GM12878 (cell line): ENCODE measurements around the gene DELE1. TPM values are rescaled to one million over a fixed set of nuclear protein-coding genes. Genes with fewer than 3 reads are reported as not detected.

Experiments
- ATAC-seq: fragments of 200-7000 bp; cut with Tn5 transposase; 3 replicates; pipeline ENCODE4 v1.9.1; 2020; ENCODE audit warnings: mild to moderate bottlenecking, moderate library complexity
- BruUV-seq: library from RNA; stranded (reverse); fragments of 400-500 nt; replicated peaks from 2 replicates; lab custom pipeline; 2021; lab: Mats Ljungman, UMichigan
- CTCF ChIA-PET: fragments of 300-600 bp; sonication (Branson Sonifier 250); formaldehyde crosslinking; extraction: SDS; loops from one replicate; lab custom pipeline; 2021; ENCODE audit warnings: inconsistent platforms; lab: Yijun Ruan, JAX
- POLR2A ChIA-PET: fragments of 350-600 bp; formaldehyde crosslinking; extraction: SDS; loops from one replicate; lab custom pipeline; 2021; ENCODE audit warnings: inconsistent platforms; lab: Charles Lee
- RAD21 ChIA-PET: fragments of 300-600 bp; sonication (Branson Sonifier 250); formaldehyde crosslinking; loops from one replicate; lab custom pipeline; 2023; ENCODE audit warnings: antibody characterized with exemption; ENCODE audit not compliant: unreplicated experiment; lab: Charles Lee
- SMC1A ChIA-PET: fragments of 300-600 bp; sonication (Branson Sonifier 250); formaldehyde crosslinking; loops from one replicate; lab custom pipeline; 2023; ENCODE audit not compliant: unreplicated experiment, uncharacterized antibody; lab: Charles Lee
- DNase-seq: peaks from one replicate; pipeline ENCODE4 v3.0.0-alpha.2; 2011; ENCODE audit warnings: low read depth, low spot score
- FAIRE-seq: peaks from 3 replicates; lab custom pipeline; 2011; peaks lifted over from hg19 to GRCh38; lab: Jason Lieb, UNC
- H2AFZ ChIP-seq: 2 replicates; pipeline ENCODE4 v1.6.0; 2011; ENCODE audit warnings: low read depth, low read length, control low read depth; ENCODE audit not compliant: control insufficient read depth
- H3K27ac ChIP-seq: 2 replicates; pipeline ENCODE4 v1.5.1; 2011; ENCODE audit warnings: control low read depth; ENCODE audit not compliant: control insufficient read depth, insufficient read depth
- H3K27me3 ChIP-seq, 2 experiments: replicated peaks in 1 of 2; 2 replicates each; pipeline versions ENCODE4 v1.6.0 to v1.6.1; 2011; ENCODE audit warnings: low read length in 1 of 2; ENCODE audit not compliant: control insufficient read depth in 2 of 2, insufficient read depth in 2 of 2
- H3K36me3 ChIP-seq, 2 experiments: 2 replicates each; pipeline ENCODE4 v1.5.1; 2011; ENCODE audit warnings: low read length in 1 of 2; ENCODE audit not compliant: control insufficient read depth in 2 of 2, insufficient read depth in 2 of 2
- H3K4me1 ChIP-seq: 2 replicates; pipeline ENCODE4 v1.6.1; 2011; ENCODE audit warnings: mild to moderate bottlenecking, low read length, moderate library complexity, mixed read lengths; ENCODE audit not compliant: control insufficient read depth, insufficient read depth
- H3K4me2 ChIP-seq: 2 replicates; pipeline ENCODE4 v1.6.0; 2011; ENCODE audit warnings: control low read depth; ENCODE audit not compliant: control insufficient read depth, insufficient read depth
- H3K4me3 ChIP-seq: fragments of 200-600 bp; sonication (generic); 2 replicates; pipeline ENCODE4 v1.5.1; 2016
- H3K79me2 ChIP-seq: 2 replicates; pipeline ENCODE4 v1.6.0; 2011; ENCODE audit warnings: low read length; ENCODE audit not compliant: control insufficient read depth, insufficient read depth
- H3K9ac ChIP-seq: 2 replicates; pipeline ENCODE4 v1.8.0; 2011; ENCODE audit warnings: low read length, control low read depth, mixed read lengths; ENCODE audit not compliant: control insufficient read depth, insufficient read depth
- H3K9me3 ChIP-seq: replicated peaks from 3 replicates; pipeline ENCODE4 v1.5.1; 2011; ENCODE audit warnings: mild to moderate bottlenecking, low read length; ENCODE audit not compliant: control insufficient read depth, insufficient read depth
- H4K20me1 ChIP-seq: 2 replicates; pipeline ENCODE4 v1.6.0; 2011; ENCODE audit not compliant: control insufficient read depth, insufficient read depth
- BHLHE40 ChIP-seq, 2 experiments: fragments of 450-650 bp in 1 of 2; IDR thresholded peaks; 2 replicates each; pipeline ENCODE4 v1.6.1; 2011 to 2017; ENCODE audit warnings: low read depth in 2 of 2, borderline replicate concordance in 1 of 2, improper control_type of control experiment in 1 of 2, low read length in 1 of 2, mild to moderate bottlenecking in 1 of 2
- E4F1 ChIP-seq: fragments of 450-650 bp; IDR thresholded peaks from 2 replicates; pipeline ENCODE4 v1.6.1; 2018; ENCODE audit warnings: borderline replicate concordance, mild to moderate bottlenecking; ENCODE audit not compliant: partially characterized antibody
- IRF3 ChIP-seq: fragments of 450-650 bp; IDR thresholded peaks from 2 replicates; pipeline ENCODE4 v1.6.1; 2014; ENCODE audit warnings: mild to moderate bottlenecking
- MXI1 ChIP-seq: fragments of 150-350 bp; IDR thresholded peaks from 2 replicates; pipeline ENCODE4 v1.6.1; 2011; ENCODE audit warnings: low read depth, mild to moderate bottlenecking, inconsistent platforms, low read length, improper control_type of control experiment
- NFXL1 ChIP-seq: fragments of 450-650 bp; IDR thresholded peaks from 2 replicates; pipeline ENCODE4 v1.6.1; 2017; ENCODE audit warnings: antibody characterized with exemption, mild to moderate bottlenecking, borderline replicate concordance
- PKNOX1 ChIP-seq: fragments of 450-650 bp; IDR thresholded peaks from 2 replicates; pipeline ENCODE4 v1.6.1; 2016; ENCODE audit warnings: mild to moderate bottlenecking
- RAD21 ChIP-seq: IDR thresholded peaks from 2 replicates; pipeline ENCODE4 v1.6.1; 2011; ENCODE audit warnings: mild to moderate bottlenecking, low read depth, low read length, moderate library complexity; ENCODE audit not compliant: insufficient read depth
- RFX5 ChIP-seq: IDR thresholded peaks from 2 replicates; pipeline ENCODE4 v1.6.1; 2011; ENCODE audit warnings: low read depth, low read length, improper control_type of control experiment
- USF1 ChIP-seq: IDR thresholded peaks from 2 replicates; pipeline ENCODE4 v1.6.1; 2011; ENCODE audit warnings: borderline replicate concordance, low read depth, mild to moderate bottlenecking, moderate library complexity, mixed read lengths, low read length; ENCODE audit not compliant: insufficient read depth; ENCODE audit errors: extremely low read length
- ZBTB4 ChIP-seq: fragments of 450-650 bp; formaldehyde crosslinking; IDR thresholded peaks from 2 replicates; pipeline ENCODE4 v1.4.0; 2022; ENCODE audit warnings: mild to moderate bottlenecking, moderate library complexity
- WGBS: methylation state at CpG from one replicate; pipeline ENCODE4 v1.1.6; 2016; ENCODE audit warnings: low lambda C conversion rate; ENCODE audit not compliant: insufficient replicate concordance, insufficient coverage; ENCODE audit errors: missing lambda C conversion rate; 5-methylcytosine and 5-hydroxymethylcytosine counted together
- in situ Hi-C: fragments of 300-500 bp; cut with MboI; formaldehyde crosslinking; loops from 9 replicates; pipeline ENCODE4 v1.14.3; 2018; ENCODE audit warnings: mixed read lengths
- intact Hi-C: fragments of 100-400 bp; cut with micrococcal nuclease; formaldehyde crosslinking; loops from one replicate; pipeline ENCODE4 v1.14.2; 2022; ENCODE audit not compliant: unreplicated experiment
- polyA plus RNA-seq, 11 experiments: library from polyadenylated mRNA; depleted of rRNA in 4 of 11; unstranded in 6 of 11; stranded (reverse) in 5 of 11; fragments of >200 nt; fragmentation: Nextera tagmentation in 4 of 11; fragmentation: Illumina TruSeq in 1 of 11; extraction: Ambion mirVana in 4 of 11; extraction: Trizol in 1 of 11; gene quantifications; 1 replicate in 1 of 11; 2 replicates in 10 of 11; pipeline versions ENCODE4 v1.2.1 to v1.2.3, GENCODE V29; 2011 to 2016; ENCODE audit warnings: inconsistent platforms in 2 of 11, missing spikeins in 2 of 11, low read depth in 1 of 11
- total RNA-seq, 4 experiments: library from RNA; depleted of rRNA in 3 of 4; stranded (reverse); fragments of >200 nt in 3 of 4; fragmentation: Illumina TruSeq in 1 of 4; extraction: Trizol in 1 of 4; gene quantifications; 2 replicates each; pipeline versions ENCODE4 v1.2.1 to v1.2.3, GENCODE V29; 2013 to 2021

Gene DELE1
- total and polyA plus RNA-seq, 10 of the 15 experiments (the other 5 are each of a cell fraction or from before 2014, with no cell fraction given) = 18.9 to 71.4 (median 47.6) TPM

- TF ChIP-seq E4F1 (no peak), PKNOX1 (no peak), IRF3 (no peak)
These were observed 9.4 kb upstream of the DELE1 start (continued) for GRCh38 chr5:141914199-141914743.

- no peak for DNase-seq
- no TSS peak for BruUV-seq
- Histone ChIP-seq H3K36me3 (no peaks in the 10 kb centered on the region), H4K20me1 (no peaks in the 10 kb centered on the region), H3K4me1 (peaks cover 23% of the 10 kb centered on the region), H2AFZ (no peak overlapping the region), H3K9me3 (no peaks in the 10 kb centered on the region; the same call in 2 of the 3 replicates), H3K4me3 (no peak overlapping the region), H3K4me2 (peak overlapping the region; percentile 45), H3K79me2 (no peaks in the 10 kb centered on the region), H3K27ac (no peak overlapping the region), H3K9ac (no peak overlapping the region; the same call in 1 of the 2 replicates), H3K27me3 (peaks cover 0 to 4% of the 10 kb centered on the region in 2 experiments; a peak in 1 of 4 replicates)
- POLR2A ChIA-PET = no interaction called here
- RAD21 ChIA-PET = interaction anchor here (1.2 to 1.8 kb wide), 3 partner anchors 9 to 228 kb away, joined by 3 to 4 read pairs (median 4); partner anchors contain the start of gene DELE1
- no peak for FAIRE-seq
- intact Hi-C loops = no loop called here
- SMC1A ChIA-PET = interaction anchor here (1.4 to 1.9 kb wide), 2 partner anchors 9 to 46 kb away, joined by 3 to 7 read pairs; partner anchors contain the start of gene DELE1
- in situ Hi-C loops = no loop called here
- 95% methylated on average over 3 of the region's 3 CpGs for WGBS
- no peak for ATAC-seq
- CTCF ChIA-PET = interaction anchor here (1.2 to 2.5 kb wide), 4 partner anchors 8 to 54 kb away, joined by 3 to 12 read pairs (median 7); partner anchors contain the start of genes DELE1 and RNF14
- TF ChIP-seq BHLHE40 (IDR thresholded peaks at IDR 0.05; ENCODE audit: borderline replicate concordance in 1 of 2, low read depth in 2 of 2, low read length in 1 of 2) (no peak), USF1 (no peak), RAD21 (no peak), RFX5 (no peak), ZBTB4 (CRISPR knock-in tag) (no peak), MXI1 (no peak), NFXL1 (no peak)
These were observed 8.9 kb upstream of the DELE1 start for GRCh38 chr5:141914797-141915196.
